T47D (cell line): ENCODE measurements around the gene MAP2.

Experiments
- DNase-seq, 2 experiments: peaks; one replicate each; pipeline versions ENCODE4 v3.0.0 to v3.0.0-alpha.2; 2011 to 2012; ENCODE audit warnings: low read depth in 1 of 2, low spot score in 1 of 2
- JUND ChIP-seq: IDR thresholded peaks from 2 replicates; pipeline ENCODE4 v1.6.1; 2012; ENCODE audit warnings: low read depth
- in situ Hi-C: cut with HindIII; loops from 2 replicates; pipeline ENCODE4 v1.10.0; 2016; ENCODE audit warnings: low sequenced_read_pairs, low pct_unique_long_range_greater_than_20kb

The MAP2 gene

DNA sequence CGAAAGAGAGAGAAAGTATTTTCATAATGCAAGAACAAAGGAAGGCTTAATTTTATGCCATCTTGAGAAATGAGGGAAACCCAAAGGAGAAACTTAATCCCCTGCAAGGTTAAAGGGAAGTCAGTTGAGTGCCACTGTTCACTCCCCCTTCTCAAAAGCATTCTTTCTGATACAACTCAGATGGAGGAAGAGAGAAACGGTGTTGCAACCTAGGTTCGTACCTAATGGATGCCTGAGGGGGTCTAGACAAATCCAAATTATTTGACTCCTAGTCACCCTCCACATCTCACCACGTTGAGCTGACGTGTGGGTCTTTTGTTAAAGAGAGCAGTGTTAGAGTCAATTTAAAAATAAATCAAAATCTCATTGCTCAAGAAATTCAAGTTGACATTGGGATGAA is 295.2 kb downstream of the MAP2 start:
- DNase-seq: no peak

DNA sequence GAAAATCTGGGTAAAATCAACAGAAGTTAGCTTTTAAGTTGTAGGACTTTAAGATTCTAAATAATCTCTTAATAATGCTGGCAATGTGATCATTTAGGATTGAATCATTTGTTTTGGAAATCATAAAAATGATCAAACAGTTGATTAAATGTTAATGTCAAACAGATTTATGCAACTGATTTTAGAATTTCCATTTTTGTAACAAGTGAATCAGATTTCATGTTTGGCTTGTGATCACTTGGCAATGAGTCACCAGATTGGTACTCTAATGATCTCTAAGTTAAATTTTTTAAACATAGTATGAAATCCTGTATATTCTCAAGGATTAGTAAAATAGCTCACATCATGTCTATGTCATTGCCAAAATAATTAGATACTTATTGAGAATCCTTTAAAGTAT is 297.6 kb downstream of the MAP2 start:
- DNase-seq: no peak

More for the DNA sequence above, 295.2 kb downstream of the MAP2 start:
- in situ Hi-C loops: no loop called here
- TF ChIP-seq JUND: no peak

DNA sequence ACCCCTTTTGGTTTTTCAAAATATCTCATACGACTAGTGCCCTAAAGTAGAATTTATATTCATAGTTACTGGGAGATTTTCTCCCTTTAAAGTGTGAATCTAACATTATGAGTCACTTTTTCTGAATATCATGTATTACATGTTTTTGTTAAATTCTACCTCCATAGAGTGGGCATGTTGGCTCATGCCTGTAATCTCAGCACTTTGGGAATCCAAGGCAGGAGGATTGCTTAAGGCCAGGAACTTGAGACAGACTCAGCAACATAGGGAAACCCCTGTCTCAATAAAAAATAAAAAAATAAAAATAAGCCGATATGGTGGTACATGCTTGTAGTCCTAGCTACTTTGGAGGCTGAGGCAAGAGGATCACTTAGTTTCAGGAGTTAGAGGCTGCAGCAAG is 302.5 kb downstream of the MAP2 start:
- no peak for TF ChIP-seq JUND
- no peak for DNase-seq
- in situ Hi-C loops: no loop called here

More for the DNA sequence above, 297.6 kb downstream of the MAP2 start:
- in situ Hi-C loops: no loop called here
- no peak for TF ChIP-seq JUND

DNA sequence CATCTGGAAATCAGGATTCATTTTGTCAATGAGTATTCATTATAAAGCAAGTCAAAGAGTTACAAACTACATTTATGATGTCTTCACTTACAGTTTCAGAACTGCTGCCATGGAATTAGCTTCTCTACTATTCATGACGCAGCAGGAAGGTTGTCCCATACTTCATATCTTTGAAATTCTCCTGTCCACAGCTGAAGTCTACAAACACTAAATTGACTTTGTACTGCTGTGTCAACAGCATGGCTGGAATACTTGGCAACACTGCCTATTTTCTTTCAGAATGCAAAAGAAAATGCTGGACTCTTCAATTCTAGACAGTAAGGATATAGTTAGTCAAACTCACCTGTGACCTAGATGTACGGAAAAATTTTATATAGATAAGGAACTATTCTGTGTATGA is 303.2 kb downstream of the MAP2 start:
- DNase-seq: peak in 1 of 2 experiments; percentile 20
- TF ChIP-seq JUND: no peak
- in situ Hi-C loops: no loop called here

DNA sequence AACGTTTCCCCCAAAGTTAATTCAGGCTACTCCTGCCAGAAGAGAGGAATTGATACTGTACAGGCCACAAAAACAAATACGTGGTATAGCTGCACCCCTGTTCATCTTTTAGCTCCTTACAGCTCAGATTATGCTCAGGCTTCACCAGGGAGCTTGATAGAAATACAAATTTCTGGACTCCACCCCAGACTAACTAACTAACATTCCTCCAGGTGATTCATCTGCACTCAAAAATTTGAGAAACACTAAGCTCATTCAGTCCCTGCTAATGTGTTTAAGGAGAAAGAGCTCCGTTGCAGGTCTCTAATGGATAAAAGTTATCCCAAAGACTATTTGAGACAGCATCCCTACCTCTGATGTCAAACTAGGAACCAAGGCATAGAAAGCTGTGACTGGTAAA is 311.0 kb downstream of the MAP2 start:
- no peak for DNase-seq
- no peak for TF ChIP-seq JUND
- in situ Hi-C loops: no loop called here

DNA sequence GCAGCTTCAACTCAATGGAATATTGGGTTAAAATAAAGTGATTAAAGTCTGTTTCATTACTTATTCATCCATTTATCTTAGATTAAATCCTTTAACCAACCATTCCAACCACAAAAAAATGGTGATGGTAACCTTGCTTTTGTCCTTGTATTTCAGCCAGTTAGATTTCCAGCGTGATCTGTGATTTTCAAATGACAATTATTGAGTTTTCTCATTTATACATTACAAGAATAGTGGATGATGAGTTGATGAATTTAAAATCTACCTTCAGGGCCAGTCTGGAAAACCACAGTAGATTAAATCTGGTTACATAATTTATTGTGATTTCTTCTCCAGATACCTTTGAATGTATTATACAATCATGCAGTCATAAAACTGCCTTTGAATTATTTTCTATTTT is 318.1 kb downstream of the MAP2 start:
- no peak for TF ChIP-seq JUND
- no peak for DNase-seq
- in situ Hi-C loops: no loop called here

DNA sequence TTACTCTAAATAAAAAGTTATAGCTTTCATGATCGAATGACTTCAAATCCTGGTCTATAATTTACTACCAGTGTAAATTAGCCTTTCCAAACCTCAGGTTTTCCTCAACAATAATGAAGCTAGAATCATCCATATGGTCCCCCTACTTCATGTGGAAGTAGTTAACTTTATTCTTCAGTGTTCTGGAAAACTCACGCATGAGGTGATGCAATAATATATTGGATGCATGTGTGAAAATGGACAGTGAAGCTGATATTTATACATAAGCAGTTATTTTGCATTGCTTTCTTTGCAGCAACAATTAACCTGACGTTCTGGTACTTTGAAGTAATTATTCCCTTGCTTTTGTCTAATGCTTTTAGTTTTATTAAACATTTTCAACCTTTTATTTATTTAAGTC is 329.2 kb downstream of the MAP2 start:
- no peak for DNase-seq
- no peak for TF ChIP-seq JUND
- in situ Hi-C loops: no loop called here

DNA sequence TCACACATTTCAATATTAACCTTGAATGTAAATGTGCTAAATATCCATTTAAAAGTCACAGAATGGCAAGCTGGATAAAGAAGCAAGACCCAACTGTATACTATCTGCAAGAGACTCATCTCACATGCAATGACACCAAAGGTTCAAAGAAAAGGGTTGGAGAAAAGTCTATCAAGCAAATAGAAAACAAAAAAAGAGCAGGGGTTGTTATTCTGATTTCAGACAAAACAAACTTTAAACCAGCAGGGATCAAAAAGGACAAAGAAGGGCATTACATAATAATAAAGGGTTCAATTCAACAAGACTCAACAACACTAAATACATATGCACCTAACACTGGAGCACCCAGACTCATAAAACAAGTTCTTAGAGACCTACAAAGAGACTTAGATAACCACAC is 333.3 kb downstream of the MAP2 start:
- DNase-seq: no peak
- TF ChIP-seq JUND: no peak
- in situ Hi-C loops: no loop called here

DNA sequence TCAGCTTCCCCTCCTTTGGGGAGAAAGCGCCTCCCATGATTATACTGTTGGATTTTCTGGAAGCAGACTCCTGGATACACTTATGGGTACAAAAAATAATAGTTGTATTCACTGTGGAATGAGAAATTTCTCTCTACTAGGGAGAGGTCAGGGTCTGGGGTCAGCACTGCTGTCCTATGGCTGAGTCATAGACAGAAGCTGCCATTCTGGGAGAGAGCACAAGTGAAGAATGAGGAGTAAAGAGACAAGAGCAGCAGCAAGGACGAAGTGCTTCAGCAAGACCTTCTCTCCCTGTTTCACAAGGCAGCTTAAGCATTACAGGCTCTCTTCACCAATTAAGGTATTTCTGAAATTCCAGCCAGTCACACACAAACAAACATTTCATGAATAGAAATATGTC is 337.7 kb downstream of the MAP2 start:
- in situ Hi-C loops: no loop called here
- no peak for DNase-seq
- TF ChIP-seq JUND: no peak

DNA sequence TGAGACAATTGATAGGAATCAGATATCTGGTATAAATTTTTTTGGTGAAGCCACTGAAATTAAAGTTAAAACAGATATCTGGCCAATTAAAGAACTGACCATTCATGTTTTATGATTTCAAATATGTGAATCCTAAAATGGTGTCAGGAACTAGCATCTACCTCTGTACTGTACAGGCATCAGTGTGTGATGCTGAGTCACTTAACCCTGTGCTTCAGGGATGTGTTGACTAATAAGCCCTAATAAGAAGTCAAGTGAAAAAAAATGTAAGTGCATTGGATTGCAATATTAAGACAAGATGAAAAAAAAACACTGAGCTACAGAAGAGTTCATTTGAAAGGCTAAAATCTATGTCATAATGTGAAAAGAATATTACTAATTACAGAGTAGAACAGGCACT is 338.7 kb downstream of the MAP2 start:
- no peak for TF ChIP-seq JUND
- in situ Hi-C loops: no loop called here
- DNase-seq: no peak

DNA sequence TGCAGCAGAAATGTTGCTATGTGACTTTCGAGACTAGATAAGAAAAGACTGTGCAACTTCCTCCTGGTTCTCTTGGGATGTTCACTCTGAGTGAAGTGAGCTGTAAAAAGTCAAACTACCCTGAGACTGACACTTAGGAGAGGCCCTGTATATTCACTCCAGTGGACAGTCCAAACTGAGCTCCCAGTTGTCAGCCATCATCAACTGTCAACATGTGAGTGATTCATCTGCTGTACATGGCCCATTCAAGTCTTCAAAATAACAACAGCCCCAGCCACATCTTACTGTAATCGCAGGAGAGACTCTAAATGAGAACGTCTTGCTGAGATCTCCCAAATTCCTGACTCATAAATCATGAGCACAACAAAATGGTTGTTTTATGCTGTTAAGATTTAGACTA is 339.3 kb downstream of the MAP2 start:
- DNase-seq: no peak
- in situ Hi-C loops: no loop called here
- TF ChIP-seq JUND: no peak

DNA sequence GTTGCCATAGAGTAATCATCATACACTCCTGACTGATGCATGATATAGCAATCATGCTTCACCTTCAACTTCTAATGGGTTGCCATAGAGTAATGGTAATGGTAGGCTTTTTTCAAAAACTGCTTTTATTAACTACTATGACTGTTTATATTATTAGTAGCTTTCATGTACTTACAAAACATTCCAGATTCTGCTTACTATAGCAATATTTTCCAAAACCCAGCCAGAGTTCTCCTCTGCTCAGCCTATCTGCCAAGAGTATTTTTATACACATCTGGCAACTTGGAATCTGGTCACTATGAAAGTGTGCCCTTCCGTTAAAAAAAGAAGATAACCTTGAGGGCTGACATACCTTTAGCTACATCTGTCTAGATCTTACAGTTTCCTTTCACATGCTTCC is 342.8 kb downstream of the MAP2 start:
- no peak for TF ChIP-seq JUND
- in situ Hi-C loops: no loop called here
- DNase-seq: no peak

DNA sequence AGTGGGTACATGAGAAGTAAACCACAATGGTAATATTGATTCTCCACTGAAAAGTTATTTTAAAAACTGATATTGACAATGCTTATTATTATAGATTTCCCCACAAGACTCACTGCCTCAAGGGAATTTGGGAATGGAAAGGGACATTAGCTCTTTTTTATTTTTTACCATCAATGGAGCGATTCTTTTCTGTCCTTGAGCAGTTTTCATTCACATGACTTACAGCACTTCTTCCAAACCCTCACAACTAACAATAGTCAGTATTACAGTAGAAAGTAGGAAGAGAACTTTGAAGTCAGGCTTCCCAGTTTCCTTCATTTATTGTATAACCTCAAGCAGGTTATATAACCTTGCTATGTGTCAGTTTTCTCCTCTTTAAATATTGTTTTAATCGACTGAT is 343.5 kb downstream of the MAP2 start:
- in situ Hi-C loops: no loop called here
- DNase-seq: no peak
- no peak for TF ChIP-seq JUND

DNA sequence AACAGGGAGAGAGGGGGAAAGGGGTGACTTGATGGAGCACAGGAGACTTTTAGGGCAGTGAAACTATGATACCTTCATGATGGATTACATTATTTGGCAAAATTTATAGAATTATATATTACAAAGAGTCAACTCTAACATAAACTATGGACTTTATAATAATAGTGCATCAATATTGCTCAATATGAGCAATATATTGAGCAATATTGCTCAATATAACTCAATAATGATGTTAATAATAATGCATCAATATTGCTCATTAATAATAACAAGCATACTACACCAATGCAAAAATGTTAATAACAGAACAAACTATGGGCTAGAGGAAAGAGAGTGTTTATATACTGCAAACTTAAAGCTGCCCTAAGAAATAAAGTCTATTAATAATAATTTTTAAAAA is 344.7 kb downstream of the MAP2 start:
- no peak for DNase-seq
- no peak for TF ChIP-seq JUND
- in situ Hi-C loops: no loop called here

DNA sequence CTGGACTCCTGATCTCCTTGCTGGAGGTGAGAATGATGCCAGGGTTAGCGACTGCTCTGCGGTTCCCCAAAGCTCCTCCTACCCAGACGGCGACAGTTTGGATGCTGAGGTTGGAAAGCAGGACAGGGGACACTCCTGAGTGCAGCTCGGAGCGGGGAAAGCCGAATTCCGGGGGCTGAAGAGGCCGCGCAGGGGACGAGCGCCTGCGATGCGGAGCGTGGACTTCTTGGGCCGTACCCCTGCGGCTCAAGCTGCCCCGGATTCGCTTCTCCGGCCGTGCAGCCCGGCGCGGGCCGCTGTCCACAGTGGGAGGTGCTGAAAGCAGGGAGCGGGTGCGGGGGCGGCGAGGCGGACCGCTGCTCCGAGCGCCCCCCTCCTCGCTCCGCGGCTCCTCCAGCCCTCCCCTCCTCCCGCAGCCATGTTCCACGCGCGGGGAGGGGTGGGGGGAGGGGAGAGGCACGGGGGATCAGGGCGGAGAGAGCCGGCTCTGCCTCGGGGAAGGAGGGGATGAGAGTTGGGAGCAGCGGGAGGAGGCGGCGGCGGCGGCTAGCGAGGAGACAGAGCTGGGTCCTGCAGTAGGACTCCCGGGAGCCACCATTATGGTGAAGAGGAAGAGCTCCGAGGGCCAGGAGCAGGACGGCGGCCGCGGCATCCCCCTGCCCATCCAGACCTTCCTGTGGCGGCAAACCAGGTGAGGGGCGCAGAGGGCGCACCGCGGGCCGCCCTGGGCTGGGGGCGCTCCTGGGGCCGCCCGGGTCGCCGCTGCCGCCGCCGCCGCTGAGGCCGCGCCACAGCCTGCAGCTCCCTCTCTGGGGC is 347.8 kb downstream of the MAP2 start, which contains the start of gene UNC80:
TSS of gene UNC80 (plus strand) at position 359 of the 816 bp plus-strand sequence. CDS start at position 600, 241 bp downstream.
- DNase-seq: no peak
- in situ Hi-C loops: no loop called here
- TF ChIP-seq JUND: no peak
